EH (cell line): ENCODE data around the gene LUZP1.
"Not testable (repeated sequence)": the region's sequence is repeated elsewhere in the genome, so short reads cannot be mapped to it uniquely, and the experiment has no call there.

ENCODE experiments used
- DNase-seq: peaks from one replicate; pipeline ENCODE4 v3.0.0-alpha.2; 2015; ENCODE audit warnings: low read depth

LUZP1 gene

GRCh38 chr1:23168445-23169194 lies at the start of gene LUZP1:
Gene LUZP1, minus strand, starts transcription at chr1:23168856.
- DNase-seq, result peak; percentile 86

- no peak for DNase-seq
Measured at GRCh38 chr1:23217421-23218115, 48.9 kb upstream of the LUZP1 start, which contains the start of gene HTR1D. Gene HTR1D, minus strand, starts transcription at chr1:23217502. Its CDS starts 23,283 bp downstream, at chr1:23194219.

GRCh38 chr1:23216771-23217420 lies 48.2 kb upstream of the LUZP1 start:
- DNase-seq, result no peak

- DNase-seq, result no peak
Measured at GRCh38 chr1:23215751-23216449, 47.2 kb upstream of the LUZP1 start.

GRCh38 chr1:23215291-23215690 lies 46.6 kb upstream of the LUZP1 start:
- DNase-seq, result no peak

GRCh38 chr1:23214640-23215039 lies 46.0 kb upstream of the LUZP1 start:
- DNase-seq, result peak; percentile 15

- no peak for DNase-seq
Measured at GRCh38 chr1:23211955-23212354, 43.3 kb upstream of the LUZP1 start.

- DNase-seq, result no peak
Measured at GRCh38 chr1:23210963-23211362, 42.3 kb upstream of the LUZP1 start.

- DNase-seq, result peak; percentile 15
Measured at GRCh38 chr1:23210351-23210785, 41.7 kb upstream of the LUZP1 start.

GRCh38 chr1:23209770-23210169 lies 41.1 kb upstream of the LUZP1 start:
- no peak for DNase-seq

GRCh38 chr1:23208527-23208926 lies 39.9 kb upstream of the LUZP1 start:
- no peak for DNase-seq

- not testable (repeated sequence) for DNase-seq
Measured at GRCh38 chr1:23207733-23208132, 39.1 kb upstream of the LUZP1 start.

GRCh38 chr1:23202263-23202749 lies 33.6 kb upstream of the LUZP1 start:
- peak; percentile 70 for DNase-seq

- DNase-seq, result peak; percentile 18
Measured at GRCh38 chr1:23200883-23201282, 32.2 kb upstream of the LUZP1 start.

- DNase-seq, result peak; percentile 97
Measured at GRCh38 chr1:23198373-23198772, 29.7 kb upstream of the LUZP1 start.

GRCh38 chr1:23196627-23197328 lies 28.1 kb upstream of the LUZP1 start:
- peak; percentile 99 for DNase-seq

- peak; percentile 97 for DNase-seq
Measured at GRCh38 chr1:23194119-23194984, 25.7 kb upstream of the LUZP1 start.

GRCh38 chr1:23193391-23194118 lies 24.9 kb upstream of the LUZP1 start:
- no peak for DNase-seq

- DNase-seq, result no peak
Measured at GRCh38 chr1:23191199-23191598, 22.5 kb upstream of the LUZP1 start.
